ENCODE measurements around the gene GOLM1.

DNA sequence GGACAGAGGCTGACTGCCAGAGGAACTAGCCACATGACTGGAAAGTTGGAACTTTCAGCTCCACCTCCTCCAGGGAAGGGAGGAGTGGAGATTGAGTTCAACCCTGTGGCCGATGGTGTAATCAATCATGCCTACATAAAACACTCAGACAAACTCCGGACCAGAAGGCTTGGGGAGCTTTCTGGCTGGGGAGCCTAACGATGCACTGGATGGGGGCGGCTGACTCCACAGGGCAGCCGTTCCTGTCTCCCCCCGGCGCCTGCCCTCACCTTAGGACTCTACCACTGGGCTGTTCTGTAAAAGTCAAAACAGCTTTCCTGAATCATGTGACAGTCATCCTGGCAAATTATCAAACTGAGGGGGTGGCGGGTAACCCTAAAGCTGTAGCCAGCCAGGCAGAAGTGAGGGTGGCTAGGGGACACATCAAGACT is 58.0 kb downstream of the GOLM1 start:
- TF ChIP-seq, protein P1, sequence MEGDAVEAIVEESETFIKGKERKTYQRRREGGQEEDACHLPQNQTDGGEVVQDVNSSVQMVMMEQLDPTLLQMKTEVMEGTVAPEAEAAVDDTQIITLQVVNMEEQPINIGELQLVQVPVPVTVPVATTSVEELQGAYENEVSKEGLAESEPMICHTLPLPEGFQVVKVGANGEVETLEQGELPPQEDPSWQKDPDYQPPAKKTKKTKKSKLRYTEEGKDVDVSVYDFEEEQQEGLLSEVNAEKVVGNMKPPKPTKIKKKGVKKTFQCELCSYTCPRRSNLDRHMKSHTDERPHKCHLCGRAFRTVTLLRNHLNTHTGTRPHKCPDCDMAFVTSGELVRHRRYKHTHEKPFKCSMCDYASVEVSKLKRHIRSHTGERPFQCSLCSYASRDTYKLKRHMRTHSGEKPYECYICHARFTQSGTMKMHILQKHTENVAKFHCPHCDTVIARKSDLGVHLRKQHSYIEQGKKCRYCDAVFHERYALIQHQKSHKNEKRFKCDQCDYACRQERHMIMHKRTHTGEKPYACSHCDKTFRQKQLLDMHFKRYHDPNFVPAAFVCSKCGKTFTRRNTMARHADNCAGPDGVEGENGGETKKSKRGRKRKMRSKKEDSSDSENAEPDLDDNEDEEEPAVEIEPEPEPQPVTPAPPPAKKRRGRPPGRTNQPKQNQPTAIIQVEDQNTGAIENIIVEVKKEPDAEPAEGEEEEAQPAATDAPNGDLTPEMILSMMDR (IDR thresholded peaks at IDR 0.05; ENCODE audit: extremely low read depth in 1 of 2, insufficient read depth in 1 of 2, low read depth in 1 of 2, low read length in 2 of 2), result no peak
- TF ChIP-seq FOS (IDR thresholded peaks at IDR 0.05; ENCODE audit: borderline replicate concordance, insufficient read depth, low read length), result no peak
- TF ChIP-seq POLR2A (IDR thresholded peaks at IDR 0.05; ENCODE audit: low read depth, low read length), result no peak
- TF ChIP-seq, protein P2, sequence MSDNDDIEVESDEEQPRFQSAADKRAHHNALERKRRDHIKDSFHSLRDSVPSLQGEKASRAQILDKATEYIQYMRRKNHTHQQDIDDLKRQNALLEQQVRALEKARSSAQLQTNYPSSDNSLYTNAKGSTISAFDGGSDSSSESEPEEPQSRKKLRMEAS (IDR thresholded peaks at IDR 0.05; ENCODE audit: insufficient read depth, insufficient read length), result no peak
